Keratinocyte (primary cell): ENCODE data around the gene KAT8. TPM values are rescaled to one million over a fixed set of nuclear protein-coding genes. Genes with fewer than 3 reads are reported as not detected.
A peak's percentile ranks its signal among the peaks of the same experiment; 100 is the strongest.
"Not testable (repeated sequence)": the region's sequence is repeated elsewhere in the genome, so short reads cannot be mapped to it uniquely, and the experiment has no call there.

Source experiments
- DNase-seq: peaks from one replicate; pipeline ENCODE4 v3.0.0-alpha.2; 2011; ENCODE audit warnings: low read depth, missing footprints, low spot score
- FAIRE-seq: peaks from 2 replicates; lab custom pipeline; 2011; peaks lifted over from hg19 to GRCh38; lab: Jason Lieb, UNC
- H2AFZ ChIP-seq: 2 replicates; pipeline ENCODE4 v1.6.0; 2012; ENCODE audit warnings: low read length, control low read depth, inconsistent platforms; ENCODE audit not compliant: control insufficient read depth
- H3K27ac ChIP-seq: 2 replicates; pipeline ENCODE4 v1.5.1; 2011; ENCODE audit warnings: low read length; ENCODE audit not compliant: control insufficient read depth, insufficient read depth
- H3K27me3 ChIP-seq: 3 replicates; pipeline ENCODE4 v1.6.0; 2011; ENCODE audit warnings: low read length; ENCODE audit not compliant: control insufficient read depth, insufficient read depth; ENCODE audit errors: extremely low read depth
- H3K36me3 ChIP-seq, 2 experiments: 2 replicates in 1 of 2; 3 replicates in 1 of 2; pipeline ENCODE4 v1.5.1; 2011; ENCODE audit warnings: low read length in 2 of 2, mild to moderate bottlenecking in 1 of 2; ENCODE audit not compliant: control insufficient read depth in 2 of 2, insufficient read depth in 2 of 2; ENCODE audit errors: extremely low read depth in 1 of 2
- H3K4me1 ChIP-seq: 3 replicates; pipeline ENCODE4 v1.5.1; 2011; ENCODE audit warnings: low read length; ENCODE audit not compliant: control insufficient read depth, insufficient read depth; ENCODE audit errors: extremely low read depth
- H3K4me2 ChIP-seq: 3 replicates; pipeline ENCODE4 v1.6.0; 2011; ENCODE audit warnings: low read depth, low read length; ENCODE audit not compliant: control insufficient read depth, insufficient read depth; ENCODE audit errors: extremely low read depth
- H3K4me3 ChIP-seq, 3 experiments: fragments of 200-600 bp in 1 of 3; sonication (generic) in 1 of 3; 2 replicates in 2 of 3; 3 replicates in 1 of 3; pipeline ENCODE4 v1.5.1; 2011 to 2016; ENCODE audit warnings: low read length in 3 of 3, mild to moderate bottlenecking in 3 of 3, control low read depth in 2 of 3, inconsistent platforms in 1 of 3, low read depth in 1 of 3, mixed read lengths in 1 of 3, mixed run types in 1 of 3, moderate library complexity in 1 of 3; ENCODE audit not compliant: control insufficient read depth in 2 of 3, insufficient read depth in 2 of 3; ENCODE audit errors: extremely low read depth in 1 of 3
- H3K79me2 ChIP-seq: 2 replicates; pipeline ENCODE4 v1.6.0; 2012; ENCODE audit warnings: low read length; ENCODE audit not compliant: control insufficient read depth, insufficient read depth
- H3K9ac ChIP-seq: 3 replicates; pipeline ENCODE4 v1.6.0; 2011; ENCODE audit warnings: low read length; ENCODE audit not compliant: control insufficient read depth, insufficient read depth; ENCODE audit errors: extremely low read depth
- H3K9me1 ChIP-seq: 3 replicates; pipeline ENCODE4 v1.6.0; 2011; ENCODE audit warnings: low read length; ENCODE audit not compliant: control insufficient read depth, insufficient read depth; ENCODE audit errors: extremely low read depth
- H3K9me3 ChIP-seq: 2 replicates; pipeline ENCODE4 v1.5.1; 2012; ENCODE audit warnings: low read depth, low read length; ENCODE audit not compliant: control insufficient read depth
- H4K20me1 ChIP-seq: 3 replicates; pipeline ENCODE4 v1.6.0; 2011; ENCODE audit warnings: low read length; ENCODE audit not compliant: control insufficient read depth, insufficient read depth; ENCODE audit errors: extremely low read depth
- CTCF ChIP-seq, 3 experiments: IDR thresholded peaks in 1 of 3; conservative IDR thresholded peaks in 1 of 3; optimal IDR thresholded peaks in 1 of 3; 2 replicates in 2 of 3; 3 replicates in 1 of 3; pipeline versions ENCODE3 to v1.5.1; 2011; ENCODE audit warnings: low read length in 3 of 3, mild to moderate bottlenecking in 3 of 3, moderate library complexity in 2 of 3, control low read depth in 1 of 3, inconsistent platforms in 1 of 3; ENCODE audit not compliant: insufficient read depth in 2 of 3; ENCODE audit errors: extremely low read depth in 1 of 3
- EZH2 ChIP-seq: IDR thresholded peaks from one replicate; pipeline ENCODE4 v1.6.1; 2012; ENCODE audit warnings: inconsistent platforms, mild to moderate bottlenecking, low read length, moderate library complexity
- dilution Hi-C: fragments of 300-500 bp; cut with MboI; formaldehyde crosslinking; loops from one replicate; pipeline ENCODE4 v1.7.0; 2020; ENCODE audit warnings: low sequenced_read_pairs; ENCODE audit not compliant: extremely low pct_ligation_motif_present
- polyA plus RNA-seq, 5 experiments: library from polyadenylated mRNA; depleted of rRNA in 3 of 5; stranded (reverse) in 3 of 5; stranded (forward) in 1 of 5; unstranded in 1 of 5; fragments of >200 nt; gene quantifications; 1 replicate in 1 of 5; 2 replicates in 3 of 5; 3 replicates in 1 of 5; pipeline versions ENCODE4 v1.2.1 to v1.2.3, GENCODE V29; 2011 to 2012; ENCODE audit warnings: missing spikeins in 2 of 5, low read depth in 1 of 5, low replicate concordance in 1 of 5

The KAT8 gene
- polyA plus RNA-seq, 1 donor (not counting 4 experiments of a cell fraction or from before 2014, with no cell fraction given) = 26.4 TPM

GRCh38 chr16:31168848-31169247, 51.4 kb downstream of the KAT8 start:
- FAIRE-seq = no peak
- Histone ChIP-seq H3K9me3 (no peaks in the 10 kb centered on the region), H3K79me2 (no peaks in the 10 kb centered on the region), H3K4me1 (no peaks in the 10 kb centered on the region), H4K20me1 (no peaks in the 10 kb centered on the region), H3K36me3 (no peaks in the 10 kb centered on the region), H2AFZ (no peak overlapping the region), H3K27me3 (no peaks in the 10 kb centered on the region), H3K9me1 (no peaks in the 10 kb centered on the region), H3K27ac (no peak overlapping the region), H3K4me3 (no peak overlapping the region), H3K4me2 (no peak overlapping the region), H3K9ac (no peak overlapping the region)
- TF ChIP-seq EZH2 (no peak), CTCF (optimal IDR thresholded peaks at IDR 0.05 in 1 of 3, IDR thresholded peaks at IDR 0.05 in 1 of 3, conservative IDR thresholded peaks at IDR 0.05 in 1 of 3; ENCODE audit: extremely low read depth in 1 of 3, insufficient read depth in 2 of 3, low read length in 3 of 3) (no peak)
- no peak for DNase-seq
- dilution Hi-C loops = no loop called here

- dilution Hi-C loops, H3K9me3 ChIP-seq, H3K4me3 ChIP-seq, DNase-seq, H2AFZ ChIP-seq, H3K9me1 ChIP-seq, FAIRE-seq, H3K4me2 ChIP-seq, H3K9ac ChIP-seq, H3K27ac ChIP-seq, H3K27me3 ChIP-seq, H4K20me1 ChIP-seq, H3K36me3 ChIP-seq, H3K79me2 ChIP-seq, H3K4me1 ChIP-seq: not testable (repeated sequence)
Observed at GRCh38 chr16:31170048-31170447, 52.6 kb downstream of the KAT8 start.

- Histone ChIP-seq H3K9me1 (no peaks in the 10 kb centered on the region), H3K4me3 (no peak overlapping the region), H3K4me2 (no peak overlapping the region), H3K9ac (no peak overlapping the region), H3K79me2 (peaks cover 22% of the 10 kb centered on the region), H3K36me3 (peaks cover 0 to 6% of the 10 kb centered on the region in 2 experiments), H3K27me3 (no peaks in the 10 kb centered on the region), H3K4me1 (peaks cover 13% of the 10 kb centered on the region), H3K9me3 (no peaks in the 10 kb centered on the region), H3K27ac (no peak overlapping the region), H4K20me1 (peaks cover 9% of the 10 kb centered on the region), H2AFZ (no peak overlapping the region)
- TF ChIP-seq CTCF (optimal IDR thresholded peaks at IDR 0.05 in 1 of 3, IDR thresholded peaks at IDR 0.05 in 1 of 3, conservative IDR thresholded peaks at IDR 0.05 in 1 of 3; ENCODE audit: extremely low read depth in 1 of 3, insufficient read depth in 2 of 3, low read length in 3 of 3) (no peak), EZH2 (no peak)
- FAIRE-seq = peak; percentile 17
- dilution Hi-C loops = no loop called here
- DNase-seq = no peak
Observed at GRCh38 chr16:31177136-31177535, 59.7 kb downstream of the KAT8 start.
